Mesothelial cell of epicardium (in vitro differentiated cells): ENCODE measurements around the gene GFOD2. TPM values are rescaled to one million over a fixed set of nuclear protein-coding genes. Genes with fewer than 3 reads are reported as not detected.

Experiments
- DNase-seq, 2 experiments: peaks; one replicate each; pipeline ENCODE4 v3.0.0; 2021; ENCODE audit warnings: low spot score in 2 of 2; ENCODE audit not compliant: unreplicated experiment in 2 of 2
- H3K27ac Mint-ChIP-seq: 2 replicates; pipeline ENCODE4 v1.8.0; 2021; ENCODE audit warnings: mixed read lengths
- H3K27me3 Mint-ChIP-seq: 2 replicates; pipeline ENCODE4 v1.8.0; 2021; ENCODE audit warnings: low read depth, mixed read lengths
- H3K36me3 Mint-ChIP-seq: 2 replicates; pipeline ENCODE4 v1.8.0; 2021; ENCODE audit warnings: mixed read lengths
- H3K4me1 Mint-ChIP-seq: 2 replicates; pipeline ENCODE4 v1.8.0; 2021; ENCODE audit warnings: mixed read lengths
- H3K4me3 Mint-ChIP-seq: 2 replicates; pipeline ENCODE4 v1.8.0; 2021; ENCODE audit warnings: mild to moderate bottlenecking, moderate library complexity, mixed read lengths
- H3K9me3 Mint-ChIP-seq: 2 replicates; pipeline ENCODE4 v1.8.0; 2021; ENCODE audit warnings: mixed read lengths
- CTCF ChIP-seq: fragments of 200-600 bp; sonication (generic); IDR thresholded peaks from one replicate; pipeline ENCODE4 v1.5.0; 2021; ENCODE audit warnings: antibody characterized with exemption; ENCODE audit not compliant: unreplicated experiment
- total RNA-seq: library from RNA; stranded (reverse); gene quantifications from 3 replicates; pipeline ENCODE4 v1.2.1, GENCODE V29; 2021

Gene GFOD2
- total RNA-seq, 1 donor from 2014 or later, result 27.0 TPM

GRCh38 chr16:67648764-67649407 lies 70.2 kb downstream of the GFOD2 start:
- H3K4me3 Mint-ChIP-seq, result no peak overlapping the region

GRCh38 chr16:67648088-67648763 lies 70.9 kb downstream of the GFOD2 start:
- TF ChIP-seq CTCF, result no peak
- H3K4me1 Mint-ChIP-seq, result peaks cover 2% of the 10 kb centered on the region
- no peak overlapping the region for H3K4me3 Mint-ChIP-seq
- no peak overlapping the region for H3K27ac Mint-ChIP-seq
- no peaks in the 10 kb centered on the region for H3K36me3 Mint-ChIP-seq
- H3K9me3 Mint-ChIP-seq, result no peaks in the 10 kb centered on the region
- H3K27me3 Mint-ChIP-seq, result peaks cover 52% of the 10 kb centered on the region
- no peak for DNase-seq

More at GRCh38 chr16:67648764-67649407, 70.2 kb downstream of the GFOD2 start:
- Mint-ChIP-seq H3K36me3 (no peaks in the 10 kb centered on the region), H3K9me3 (no peaks in the 10 kb centered on the region), H3K4me1 (peaks cover 4% of the 10 kb centered on the region), H3K27ac (no peak overlapping the region), H3K27me3 (peaks cover 56% of the 10 kb centered on the region)
- no peak for TF ChIP-seq CTCF
- no peak for DNase-seq

DNA sequence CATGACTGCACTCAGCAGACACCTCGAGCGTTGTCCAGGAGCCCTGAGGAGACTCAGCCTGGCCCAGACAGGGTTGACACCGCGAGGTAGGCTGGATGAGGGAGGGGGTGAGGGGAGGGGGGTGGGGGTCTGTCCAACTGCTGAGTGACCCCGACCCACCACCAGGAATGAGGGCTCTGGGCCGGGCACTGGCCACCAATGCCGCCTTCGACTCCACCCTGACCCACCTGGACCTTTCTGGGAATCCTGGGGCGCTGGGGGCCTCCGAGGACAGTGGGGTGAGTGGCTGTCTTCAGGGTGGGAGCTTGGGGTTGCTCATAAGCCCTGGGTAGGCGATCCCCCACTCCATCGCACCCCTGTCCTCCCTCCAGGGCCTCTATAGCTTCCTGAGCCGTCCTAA lies 71.4 kb downstream of the GFOD2 start:
- no peaks in the 10 kb centered on the region for H3K9me3 Mint-ChIP-seq
- peaks cover 52% of the 10 kb centered on the region for H3K27me3 Mint-ChIP-seq
- H3K27ac Mint-ChIP-seq, result no peak overlapping the region
- TF ChIP-seq CTCF, result no peak
- DNase-seq, result no peak
- no peaks in the 10 kb centered on the region for H3K36me3 Mint-ChIP-seq
- peaks cover 2% of the 10 kb centered on the region for H3K4me1 Mint-ChIP-seq
- no peak overlapping the region for H3K4me3 Mint-ChIP-seq

DNA sequence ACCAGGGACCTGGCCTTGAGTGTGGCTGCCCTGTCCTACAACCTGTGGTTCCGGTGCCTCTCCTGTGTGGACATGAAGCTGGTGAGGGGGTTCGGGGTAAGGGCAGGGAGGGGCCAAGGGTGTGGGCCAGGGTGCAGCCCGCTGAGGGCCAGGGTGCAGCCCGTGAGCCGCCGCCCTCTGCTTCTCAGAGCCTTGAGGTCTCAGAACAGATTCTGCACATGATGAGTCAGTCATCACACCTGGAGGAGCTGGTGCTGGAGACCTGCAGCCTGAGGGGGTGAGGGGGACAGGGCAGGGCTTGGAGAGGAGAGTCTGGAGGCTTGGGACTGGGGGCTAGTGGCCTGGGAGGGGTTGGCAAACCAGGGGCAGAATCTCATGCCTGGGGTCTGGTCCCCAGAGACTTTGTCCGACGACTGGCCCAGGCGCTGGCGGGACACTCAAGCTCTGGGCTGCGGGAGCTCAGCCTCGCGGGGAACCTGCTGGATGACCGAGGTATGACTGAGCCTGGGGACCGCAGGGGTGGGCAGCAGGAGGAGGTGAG lies 71.9 kb downstream of the GFOD2 start:
- Mint-ChIP-seq H3K4me3 (no peak overlapping the region), H3K27me3 (peaks cover 49% of the 10 kb centered on the region), H3K9me3 (no peaks in the 10 kb centered on the region), H3K4me1 (peaks cover 2% of the 10 kb centered on the region), H3K27ac (no peak overlapping the region), H3K36me3 (no peaks in the 10 kb centered on the region)
- no peak for TF ChIP-seq CTCF
- no peak for DNase-seq

DNA sequence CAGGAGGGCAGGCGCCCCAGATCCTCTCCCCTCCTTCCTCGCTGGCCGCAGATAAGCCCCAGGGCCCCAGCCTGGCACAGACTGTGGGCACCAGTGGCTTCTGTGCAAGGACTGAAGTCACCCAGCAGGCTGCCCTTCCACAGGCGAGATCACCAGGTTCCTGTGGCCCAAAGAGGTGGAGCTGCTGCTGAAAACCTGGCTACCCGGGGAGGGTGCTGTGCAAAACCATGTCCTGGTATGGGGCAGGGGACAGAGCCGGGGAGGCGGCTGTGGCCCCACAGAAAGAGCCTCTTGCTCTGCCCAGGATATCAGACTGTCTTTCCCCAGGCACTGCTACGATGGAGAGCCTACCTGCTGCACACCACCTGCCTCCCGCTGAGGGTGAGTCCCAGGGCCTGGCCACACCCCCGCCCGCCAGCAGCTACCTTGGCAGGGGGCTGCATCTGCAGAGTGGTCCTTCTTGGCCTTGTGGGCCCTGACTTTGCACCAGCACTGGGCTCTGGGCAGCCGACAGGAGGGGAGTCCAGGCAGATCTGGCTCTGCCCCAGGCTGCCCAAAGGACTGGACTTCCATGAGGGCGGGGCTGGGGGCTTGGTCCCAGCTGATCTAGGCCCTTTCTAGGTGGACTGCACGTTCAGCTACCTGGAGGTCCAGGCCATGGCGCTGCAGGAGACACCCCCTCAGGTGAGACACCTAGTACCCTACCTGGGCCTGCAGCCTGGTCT lies 73.6 kb downstream of the GFOD2 start:
- H3K4me1 Mint-ChIP-seq, result no peaks in the 10 kb centered on the region
- peak overlapping the region; percentile 43 for H3K4me3 Mint-ChIP-seq
- peaks cover 34% of the 10 kb centered on the region for H3K27me3 Mint-ChIP-seq
- DNase-seq, result no peak
- H3K27ac Mint-ChIP-seq, result no peak overlapping the region
- H3K36me3 Mint-ChIP-seq, result no peaks in the 10 kb centered on the region
- no peaks in the 10 kb centered on the region for H3K9me3 Mint-ChIP-seq
- TF ChIP-seq CTCF, result no peak
